Brain microvascular endothelial cell (primary cell): ENCODE results near the gene HRC.
A peak's percentile ranks its signal among the peaks of the same experiment; 100 is the strongest.

Experiments
- DNase-seq: peaks from one replicate; pipeline ENCODE4 v3.0.0-alpha.2; 2020
- H3K27ac ChIP-seq: fragments of 250-450 bp; sonication (Bioruptor Pico); 2 replicates; pipeline ENCODE4 v1.5.1; 2020; ENCODE audit warnings: mild to moderate bottlenecking, moderate library complexity
- H3K27me3 ChIP-seq: fragments of 250-450 bp; sonication (Bioruptor Pico); replicated peaks from 2 replicates; pipeline ENCODE4 v1.5.1; 2020; ENCODE audit warnings: mild to moderate bottlenecking
- H3K36me3 ChIP-seq: fragments of 250-450 bp; sonication (Bioruptor Pico); replicated peaks from 2 replicates; pipeline ENCODE4 v1.5.1; 2020; ENCODE audit warnings: mild to moderate bottlenecking
- H3K4me3 ChIP-seq: 2 replicates; pipeline ENCODE4 v1.5.1; 2011; ENCODE audit warnings: low read depth, mild to moderate bottlenecking, control low read depth, low read length, moderate library complexity
- CTCF ChIP-seq: IDR thresholded peaks from 2 replicates; pipeline ENCODE4 v1.5.1; 2011; ENCODE audit warnings: low read depth, mild to moderate bottlenecking, moderate library complexity, low read length, control low read depth, inconsistent platforms; ENCODE audit errors: missing control alignments
- in situ Hi-C: cut with HindIII; loops from 2 replicates; pipeline ENCODE4 v1.10.0; 2017; ENCODE audit warnings: low sequenced_read_pairs, low pct_ligation_motif_present

The HRC gene

GRCh38 chr19:49161987-49162386 lies 6.8 kb upstream of the HRC start:
- Histone ChIP-seq H3K27ac (no peak overlapping the region), H3K27me3 (no peaks in the 10 kb centered on the region), H3K4me3 (no peak overlapping the region), H3K36me3 (peaks cover 2% of the 10 kb centered on the region)
- TF ChIP-seq CTCF: no peak
- peak; percentile 43 for DNase-seq
- in situ Hi-C loops: no loop called here

- H3K36me3 ChIP-seq: peaks cover 2% of the 10 kb centered on the region
- in situ Hi-C loops: no loop called here
- no peak for TF ChIP-seq CTCF
- no peak for DNase-seq
- no peak overlapping the region for H3K4me3 ChIP-seq
- no peaks in the 10 kb centered on the region for H3K27me3 ChIP-seq
- H3K27ac ChIP-seq: no peak overlapping the region
Measured at GRCh38 chr19:49160450-49161189, 5.4 kb upstream of the HRC start.

GRCh38 chr19:49157445-49158224 lies 2.4 kb upstream of the HRC start, which contains the start of gene TRPM4:
TSS of gene TRPM4 (plus strand) at chr19:49157792. CDS start at chr19:49157867, 75 bp downstream.
- peak within 1 kb of the TSS; percentile 92 for H3K4me3 ChIP-seq
- H3K27me3 ChIP-seq: no peaks in the 10 kb centered on the region
- in situ Hi-C loops: no loop called here
- peak within 1 kb of the TSS; percentile 28 for H3K27ac ChIP-seq
- H3K36me3 ChIP-seq: peaks cover 2% of the 10 kb centered on the region
- DNase-seq: peak; percentile 74
- no peak for TF ChIP-seq CTCF

GRCh38 chr19:49155820-49156346 lies 687 bp upstream of the HRC start:
- no peak for DNase-seq
- no peak for TF ChIP-seq CTCF
- Histone ChIP-seq H3K36me3 (no peaks in the 10 kb centered on the region), H3K27ac (no peak overlapping the region), H3K4me3 (no peak overlapping the region), H3K27me3 (no peaks in the 10 kb centered on the region)
- in situ Hi-C loops: no loop called here

GRCh38 chr19:49154279-49154678 lies 917 bp downstream of the HRC start:
- no peaks in the 10 kb centered on the region for H3K36me3 ChIP-seq
- H3K27me3 ChIP-seq: no peaks in the 10 kb centered on the region
- TF ChIP-seq CTCF: no peak
- H3K4me3 ChIP-seq: no peak overlapping the region
- no peak for DNase-seq
- in situ Hi-C loops: no loop called here
- H3K27ac ChIP-seq: no peak overlapping the region
